Stimulated activated CD4-positive, alpha-beta T cell treated with anti-CD3 and anti-CD28 coated beads, Interleukin-12 subunit alpha, Interleukin-12 subunit beta, amount 100 ng/mL, for 48 hours (primary cell): Measurements from ENCODE around the gene NR5A2.

Experiments used
- DNase-seq, 3 donors: peaks; one replicate each; pipeline ENCODE4 v3.0.0-alpha.2; 2020; ENCODE audit warnings: low read depth in 2 of 3, low spot score in 1 of 3

NR5A2 gene

DNA sequence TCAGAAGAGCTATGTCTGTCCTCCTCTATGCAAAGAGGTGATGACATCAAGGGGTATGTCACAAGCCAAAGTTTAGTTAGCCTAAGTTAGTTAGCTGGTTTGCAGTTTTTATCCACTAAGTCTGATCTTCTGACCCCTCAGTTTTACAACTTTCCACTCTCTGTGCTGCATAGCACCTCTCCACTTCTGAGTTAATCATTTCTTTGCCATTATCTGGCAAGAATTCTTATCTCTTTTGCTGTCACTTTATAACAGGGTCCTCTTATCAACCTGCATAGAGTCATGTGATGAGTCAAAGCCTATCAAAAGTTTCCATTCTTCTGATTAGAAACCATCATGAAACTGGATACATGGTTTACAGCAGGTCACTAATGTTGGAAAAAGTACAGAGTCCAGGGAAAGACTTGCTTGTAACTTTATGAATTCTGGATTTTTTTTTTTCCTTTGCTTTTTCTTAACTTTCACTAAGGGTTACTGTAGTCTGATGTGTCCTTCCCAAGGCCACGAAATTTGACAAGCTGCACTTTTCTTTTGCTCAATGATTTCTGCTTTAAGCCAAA lies at the start of gene NR5A2:
Gene NR5A2 (plus strand): TSS at position 447 of the 560 bp plus-strand sequence. CDS start 138 bp downstream, outside the sequence.
- no peak for DNase-seq

DNA sequence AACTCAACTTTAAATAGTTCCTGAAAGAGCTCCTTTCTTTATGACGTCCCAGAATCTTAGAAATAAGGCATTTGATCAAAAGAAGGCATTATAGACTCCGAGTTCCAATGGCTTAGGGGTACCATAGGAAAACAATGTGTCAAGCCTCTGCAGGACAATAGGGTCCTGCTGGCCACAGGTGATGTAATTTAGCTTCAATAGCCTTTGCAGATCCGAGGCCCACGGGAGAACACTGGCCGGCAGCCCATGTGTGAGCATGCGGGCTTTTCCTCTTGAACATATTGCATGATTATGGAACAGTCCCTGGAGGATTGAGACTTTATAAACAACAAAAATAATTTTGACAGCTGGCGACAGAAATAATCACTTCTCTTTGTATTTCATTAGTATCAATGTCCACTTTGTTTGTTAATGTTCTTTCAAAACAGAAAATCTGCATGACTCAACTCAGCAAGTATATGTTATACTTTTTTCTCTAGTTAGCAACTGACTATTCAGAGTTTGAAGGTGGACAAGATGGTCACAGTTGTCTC lies 49.0 kb upstream of the NR5A2 start:
- no peak for DNase-seq

DNA sequence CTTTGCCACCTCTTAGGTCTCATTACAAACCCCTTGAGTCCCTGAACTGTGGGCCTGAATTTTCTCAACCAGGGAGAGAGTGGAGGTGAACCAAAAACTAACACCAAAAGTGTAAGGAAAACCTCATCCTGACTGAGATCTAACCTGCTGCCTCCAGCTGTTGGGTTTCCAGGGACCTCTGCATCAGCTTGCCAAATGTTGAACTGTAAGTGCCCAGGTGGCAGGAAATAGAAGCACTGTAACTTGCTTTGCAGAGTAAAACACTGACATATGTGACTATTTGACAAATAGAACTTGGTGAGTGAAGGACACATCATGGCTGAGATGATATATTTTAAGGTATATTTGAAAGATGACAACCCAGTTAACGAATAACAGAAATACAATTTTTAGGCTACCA lies 48.4 kb upstream of the NR5A2 start:
- no peak for DNase-seq

DNA sequence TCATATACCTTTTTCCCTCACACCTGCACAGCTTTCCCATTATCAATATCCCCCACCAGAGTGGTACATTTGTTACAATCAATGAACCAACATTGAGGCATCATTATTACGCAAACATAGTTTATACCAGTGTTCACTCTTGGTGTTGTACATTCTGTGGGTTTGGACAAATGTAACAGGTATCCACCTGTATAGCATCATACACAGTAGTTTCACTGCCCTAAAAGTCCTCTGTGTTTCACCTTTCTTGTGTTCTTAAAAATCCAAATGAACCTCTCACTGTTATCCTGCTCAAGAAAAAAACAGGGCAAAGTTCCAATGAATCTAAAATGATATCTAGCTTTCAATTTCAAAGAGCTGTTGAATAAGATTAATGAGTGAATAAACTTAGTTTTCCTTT lies 45.9 kb upstream of the NR5A2 start:
- DNase-seq = no peak

DNA sequence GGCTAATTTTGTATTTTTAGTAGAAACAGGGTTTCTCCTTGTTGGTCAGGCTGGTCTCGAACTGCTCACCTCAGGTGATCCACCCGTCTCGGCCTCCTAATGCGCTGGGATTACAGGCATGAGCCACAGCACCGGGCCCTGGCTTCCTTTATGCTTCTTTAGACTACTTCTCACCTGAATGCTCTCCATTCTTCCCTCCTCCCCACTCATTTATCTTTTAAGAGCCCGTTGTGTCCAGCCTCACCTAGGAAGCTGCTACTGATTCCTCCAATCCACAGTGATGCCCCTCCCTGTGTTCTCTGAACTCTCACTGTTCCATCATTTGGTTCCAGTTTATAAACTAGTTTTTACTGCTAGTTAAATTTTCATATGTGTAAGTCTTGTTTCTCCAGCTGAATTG lies 44.9 kb upstream of the NR5A2 start:
- DNase-seq = no peak

DNA sequence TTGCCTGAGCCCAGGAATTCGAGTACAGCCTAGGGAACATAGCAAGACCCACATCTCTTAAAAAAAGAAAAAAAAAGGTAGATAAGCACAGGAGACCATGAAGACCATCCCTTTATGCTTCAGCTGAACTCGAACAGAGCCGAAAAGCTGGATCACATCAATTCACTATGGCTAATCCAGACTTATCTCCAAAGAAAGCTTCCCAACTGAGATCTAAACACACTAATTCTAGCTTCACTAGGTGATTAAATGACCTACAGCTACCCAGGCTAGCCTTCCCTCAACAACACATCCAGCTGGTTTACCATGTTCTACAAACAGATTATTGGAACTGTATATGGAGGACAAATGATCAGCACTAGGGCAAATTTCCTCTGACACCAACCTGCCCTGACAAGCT lies 44.0 kb upstream of the NR5A2 start:
- no peak for DNase-seq

DNA sequence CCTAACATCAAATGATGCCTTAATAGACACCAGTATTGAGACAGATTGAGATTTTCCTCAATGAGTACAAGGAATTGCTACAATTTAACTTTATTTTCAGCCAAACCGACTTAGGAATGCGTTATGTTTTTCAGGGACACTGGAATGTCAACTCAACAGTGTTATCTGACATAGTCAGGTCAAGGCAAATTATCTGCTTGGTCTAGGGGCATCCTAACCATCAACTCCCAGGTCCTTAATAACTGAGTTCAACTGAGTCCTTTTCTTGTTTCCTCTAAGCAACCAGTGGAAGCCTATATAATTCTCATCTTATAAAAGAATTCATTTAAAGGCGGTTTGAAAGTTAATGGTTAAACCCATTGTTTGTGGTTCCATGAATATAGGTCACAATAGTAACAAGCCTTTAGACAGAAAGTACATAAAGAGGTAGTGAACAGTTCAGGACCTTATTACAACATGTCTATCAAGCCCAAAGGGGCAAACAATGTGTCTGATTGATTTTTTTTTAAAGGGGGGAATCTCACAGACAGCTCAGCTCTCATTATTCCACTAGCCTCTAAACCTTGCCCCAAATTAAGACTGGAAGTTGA lies 32.3 kb upstream of the NR5A2 start:
- DNase-seq = no peak

DNA sequence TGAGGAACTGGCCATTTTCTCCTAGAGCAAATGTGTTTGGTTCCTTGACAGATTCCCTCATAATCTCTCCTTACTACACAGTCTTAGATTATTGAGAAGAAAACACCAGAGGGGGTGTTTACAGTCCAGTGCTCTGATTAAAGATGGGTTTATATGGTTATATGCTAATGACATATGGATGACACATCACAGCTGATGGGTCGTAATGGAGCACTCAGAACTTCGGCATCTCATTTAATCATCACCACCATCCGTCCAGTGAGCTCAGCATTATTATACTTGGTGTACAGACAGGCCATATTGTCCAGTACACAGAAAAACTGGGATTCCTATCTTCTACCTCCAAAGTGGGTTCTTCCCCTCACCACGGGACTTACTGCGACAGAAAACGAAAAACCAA lies 22.3 kb upstream of the NR5A2 start:
- no peak for DNase-seq

DNA sequence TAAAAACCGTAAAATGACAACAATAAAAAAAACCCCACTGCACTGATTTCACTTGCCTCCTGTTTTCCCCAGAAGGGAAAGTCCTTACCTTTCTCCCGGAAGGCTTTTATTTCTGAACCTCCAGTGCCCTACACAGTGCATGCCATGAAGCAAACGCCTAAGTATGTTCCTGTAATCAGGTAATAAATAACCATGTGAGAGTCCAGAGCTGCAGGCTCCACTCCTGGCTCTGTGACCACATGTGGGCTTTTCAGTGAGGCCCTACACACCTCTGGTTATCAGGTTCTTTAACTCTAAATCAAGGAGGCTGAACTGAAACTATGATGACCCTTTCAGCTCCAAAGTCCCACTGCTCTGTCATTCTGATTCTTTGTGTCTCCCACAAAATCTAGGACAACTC lies 20.8 kb upstream of the NR5A2 start:
- DNase-seq = no peak

DNA sequence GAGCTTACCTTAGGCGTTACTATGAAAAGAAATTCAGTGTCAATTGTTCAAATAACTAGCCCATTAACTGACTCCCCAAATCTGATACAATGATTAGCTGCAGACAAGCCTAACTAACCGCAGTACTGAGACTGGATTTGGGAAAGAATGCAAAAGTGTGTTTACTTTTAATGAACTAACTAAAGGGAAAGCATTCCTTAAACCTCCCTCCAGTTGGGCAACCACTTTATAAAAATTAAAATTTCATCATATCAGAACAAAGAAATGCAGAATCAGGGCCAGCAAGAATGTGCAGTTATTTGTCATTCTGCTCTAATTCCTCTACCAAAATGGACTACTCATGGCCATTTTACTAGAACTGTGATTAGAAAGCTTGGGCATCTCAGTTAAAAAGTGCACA lies 11.7 kb upstream of the NR5A2 start:
- DNase-seq = no peak

DNA sequence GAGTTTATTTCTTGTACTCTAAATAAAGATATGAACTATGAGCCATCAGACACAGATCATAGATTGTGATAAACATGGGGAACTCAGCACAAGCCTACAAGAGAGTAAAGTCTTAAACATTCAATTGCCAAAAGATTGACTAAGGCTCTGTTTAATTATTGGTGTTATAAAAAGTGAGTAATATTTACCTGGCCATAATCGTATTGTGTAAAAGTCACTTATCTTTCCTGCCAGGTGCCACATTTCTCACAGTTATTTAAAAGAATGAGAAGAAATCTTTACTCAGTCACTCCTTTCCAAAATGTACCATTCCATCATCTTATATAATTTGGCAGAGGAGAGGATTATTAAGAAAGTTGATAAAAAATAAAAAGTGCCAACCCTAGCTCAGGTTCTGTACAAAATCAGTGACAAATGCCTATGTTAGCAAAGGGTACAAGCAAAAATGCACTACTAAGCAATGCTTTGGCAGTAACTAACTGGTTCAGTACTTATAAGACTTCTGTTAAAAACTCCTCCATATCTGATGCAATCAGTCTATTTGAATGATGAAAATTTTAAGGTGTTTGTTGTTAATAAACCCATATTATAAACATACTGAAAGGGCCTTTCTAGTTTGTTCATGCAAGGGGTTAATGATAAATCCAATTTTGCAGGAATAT lies 5.8 kb upstream of the NR5A2 start:
- no peak for DNase-seq

DNA sequence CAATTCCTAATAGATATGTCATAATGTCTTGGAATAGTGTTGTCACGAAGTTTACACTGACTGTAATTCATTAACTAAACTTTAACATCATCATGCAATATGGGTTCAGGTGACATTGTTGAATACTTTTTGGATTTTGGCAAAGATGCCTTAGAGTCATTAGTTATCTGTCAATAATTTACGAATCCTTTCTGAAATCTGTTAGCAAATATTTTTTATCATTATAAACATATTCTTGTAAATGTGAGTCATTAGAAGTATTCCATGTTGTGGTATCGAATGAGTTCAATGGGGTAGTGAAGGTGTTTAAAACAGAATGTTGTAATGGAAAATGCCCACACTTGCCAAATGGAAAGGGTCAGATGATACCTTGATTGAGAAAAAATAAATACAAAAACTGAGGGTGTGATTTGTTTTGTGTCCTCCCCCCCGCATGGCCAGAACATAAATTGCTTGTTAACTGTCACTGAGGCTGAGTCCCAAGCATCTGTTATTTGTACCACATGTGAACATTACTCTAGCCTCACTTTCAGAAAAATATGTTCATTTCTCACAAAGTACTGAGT lies 5.2 kb upstream of the NR5A2 start:
- no peak for DNase-seq

DNA sequence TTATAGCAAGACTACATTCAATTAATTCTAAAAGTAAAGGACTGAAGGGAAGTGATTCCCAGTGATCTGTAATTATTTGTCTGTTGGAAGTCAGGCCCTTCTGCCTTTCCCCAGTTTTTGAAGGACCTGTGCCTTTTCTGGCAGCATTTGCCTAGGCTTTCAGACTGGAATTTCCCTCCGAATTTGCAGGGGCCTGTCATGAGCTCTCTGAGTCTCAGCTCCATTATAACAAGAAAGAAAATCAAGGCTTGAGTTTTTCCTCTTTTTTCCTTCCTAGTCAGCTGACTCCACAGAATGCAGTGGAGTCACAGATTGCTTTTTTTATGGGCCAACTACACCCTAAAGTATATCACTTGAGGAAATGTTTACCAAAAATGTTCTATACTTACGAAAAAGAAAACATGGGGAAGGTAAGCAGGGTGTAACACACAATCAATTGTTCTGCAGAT lies 1.1 kb downstream of the NR5A2 start:
- no peak for DNase-seq

DNA sequence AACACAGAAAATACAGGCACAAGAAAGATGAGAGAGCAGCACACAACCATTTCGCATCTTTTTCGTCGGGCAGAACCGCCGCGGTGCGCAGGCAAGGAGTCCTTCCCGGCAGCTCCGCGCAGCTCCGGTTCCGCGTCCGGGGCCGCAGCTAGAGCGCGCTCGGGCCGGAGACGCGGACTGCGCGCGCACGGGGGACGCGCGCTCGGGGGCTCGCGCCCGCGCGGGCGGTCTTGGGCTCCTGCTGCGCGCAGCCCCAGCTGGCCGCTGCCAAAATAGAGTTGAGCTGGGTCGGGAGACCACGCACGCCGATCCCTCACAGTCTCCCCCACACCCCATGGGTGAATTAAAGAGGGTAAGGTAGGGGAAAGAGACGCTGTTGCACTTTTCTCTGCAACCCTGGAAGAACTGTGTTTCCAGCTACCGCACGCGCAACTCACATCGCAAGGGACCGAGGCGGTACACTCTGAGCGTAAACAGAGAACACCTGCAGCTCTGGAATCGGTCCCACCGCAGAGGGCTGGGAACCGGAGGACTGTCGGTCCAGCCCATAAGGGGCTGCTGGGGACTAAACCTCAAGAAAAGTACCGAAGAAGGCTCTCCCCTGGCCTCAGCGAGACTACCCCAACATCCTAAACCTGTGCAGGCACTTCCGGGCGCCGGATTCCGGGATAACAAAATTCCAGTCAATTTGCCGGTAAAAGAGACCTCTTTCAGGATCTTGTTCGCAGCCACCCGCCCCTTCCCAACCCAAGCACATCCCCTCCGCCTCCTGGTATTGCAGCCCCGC lies 1.7 kb downstream of the NR5A2 start:
- no peak for DNase-seq

DNA sequence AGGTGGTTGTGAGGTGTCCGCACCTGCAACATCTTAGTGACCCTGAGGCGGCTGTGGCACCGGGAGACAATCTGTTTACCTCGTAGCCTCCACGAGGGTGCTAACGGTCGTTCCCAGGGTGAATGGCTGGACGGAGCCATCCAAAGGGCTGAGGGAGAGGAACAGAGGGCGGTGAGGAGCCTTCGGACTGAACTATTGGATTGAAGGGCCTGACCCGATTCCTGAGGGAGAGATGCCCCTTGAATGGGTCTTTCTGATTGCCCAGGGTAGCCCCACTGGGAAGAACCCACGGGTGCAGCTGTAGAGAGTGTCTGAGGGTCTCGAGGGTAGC lies 2.3 kb downstream of the NR5A2 start:
- DNase-seq = no peak

DNA sequence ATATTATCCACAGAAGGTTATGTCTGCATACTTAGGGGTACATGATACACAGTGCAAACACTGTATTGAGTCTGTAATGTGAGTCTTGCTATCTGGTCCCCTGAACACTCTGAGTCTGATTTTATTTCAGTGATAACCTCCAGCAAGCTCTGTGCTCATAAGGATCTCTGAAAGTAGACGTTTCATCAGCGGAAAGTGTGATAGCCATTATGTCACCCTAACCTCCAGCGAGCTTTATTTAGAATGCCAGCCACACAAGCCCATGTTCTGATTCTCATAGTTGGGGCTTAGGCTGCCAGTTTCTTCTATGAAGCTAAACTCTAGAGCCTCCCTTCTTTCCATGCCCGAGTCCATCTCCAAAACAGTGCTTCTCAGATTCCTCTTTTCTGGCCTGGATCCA lies 3.3 kb downstream of the NR5A2 start:
- no peak for DNase-seq

DNA sequence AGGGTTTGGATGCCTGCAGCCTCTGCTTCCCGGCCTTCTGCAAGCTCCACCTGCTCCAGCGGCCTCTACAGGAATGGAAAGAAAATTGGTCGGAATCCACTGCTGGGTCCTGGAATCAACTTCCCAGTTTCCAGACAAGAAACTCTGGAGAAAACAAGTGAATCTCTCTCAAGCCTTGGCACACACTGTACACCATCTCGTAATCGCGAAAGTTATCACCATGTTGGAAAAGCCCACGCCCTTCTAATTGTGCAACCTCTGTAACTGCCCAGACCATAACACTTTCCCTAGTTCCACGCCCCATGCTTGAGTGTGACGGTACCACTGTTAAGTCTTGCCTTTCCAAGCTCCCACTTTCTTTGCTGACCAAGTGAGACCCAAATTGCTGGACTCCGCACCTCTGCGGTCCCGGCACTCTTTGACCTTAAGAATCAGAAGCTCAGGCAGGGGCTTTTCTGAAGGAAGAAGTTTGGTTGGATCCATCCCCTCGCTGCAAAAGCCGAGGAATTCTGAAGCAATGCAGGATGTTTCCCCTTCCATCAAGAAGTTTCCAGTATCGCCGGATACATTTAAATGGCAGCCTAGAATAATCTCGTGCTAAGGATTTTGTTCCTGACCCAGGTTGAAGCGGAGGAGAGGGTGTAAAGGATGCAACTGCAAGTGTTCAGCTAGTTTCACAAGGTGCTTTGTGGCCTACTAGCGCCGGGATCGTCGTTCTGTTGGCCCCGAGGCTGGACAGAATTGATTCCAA lies 6.2 kb downstream of the NR5A2 start:
- DNase-seq = no peak

DNA sequence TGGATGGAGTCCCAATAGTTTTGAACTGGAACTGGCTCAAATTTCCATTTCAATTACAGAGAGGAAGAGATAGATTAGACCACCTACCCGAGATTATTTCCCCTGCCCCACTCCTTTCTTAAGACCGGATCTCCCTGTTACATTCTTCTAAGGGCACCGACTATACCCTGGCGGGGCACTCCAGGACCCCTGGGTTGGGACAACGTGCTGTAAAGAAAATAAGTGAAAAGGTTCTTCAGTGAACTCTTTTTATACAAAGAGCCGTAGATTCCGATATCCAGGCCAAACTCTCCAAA lies 6.7 kb downstream of the NR5A2 start:
- DNase-seq = no peak

DNA sequence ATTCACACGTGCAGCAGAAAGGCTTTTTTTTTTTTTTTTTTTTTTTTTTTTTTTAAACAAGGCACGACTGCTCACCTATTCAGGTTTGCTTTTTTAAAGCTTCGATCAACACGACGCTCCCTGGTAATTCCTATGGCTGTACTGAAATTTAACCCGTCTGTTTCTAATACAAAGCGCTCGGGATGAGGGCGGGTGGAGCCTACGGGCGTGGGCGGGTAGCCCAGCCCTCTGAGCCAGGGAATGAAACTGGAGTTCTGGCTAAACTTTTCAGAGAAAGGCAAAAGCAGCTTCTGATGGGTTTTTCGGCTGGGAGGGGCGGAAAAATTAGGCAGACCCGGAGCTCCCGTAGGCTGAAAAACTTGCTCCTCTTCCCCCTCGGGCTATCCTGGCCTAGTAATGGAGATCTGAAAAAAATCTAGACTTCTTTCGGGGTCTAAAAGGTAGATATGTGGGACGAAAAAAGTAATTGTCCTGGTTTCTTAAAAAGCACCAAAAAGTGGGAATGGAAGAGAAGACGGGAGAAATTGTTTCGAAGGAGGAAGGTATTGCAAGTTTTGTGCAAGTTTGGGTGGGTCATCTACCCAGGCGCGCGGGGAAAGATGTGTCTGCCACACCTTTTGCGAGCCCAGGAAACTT lies 7.4 kb downstream of the NR5A2 start:
- DNase-seq = no peak

DNA sequence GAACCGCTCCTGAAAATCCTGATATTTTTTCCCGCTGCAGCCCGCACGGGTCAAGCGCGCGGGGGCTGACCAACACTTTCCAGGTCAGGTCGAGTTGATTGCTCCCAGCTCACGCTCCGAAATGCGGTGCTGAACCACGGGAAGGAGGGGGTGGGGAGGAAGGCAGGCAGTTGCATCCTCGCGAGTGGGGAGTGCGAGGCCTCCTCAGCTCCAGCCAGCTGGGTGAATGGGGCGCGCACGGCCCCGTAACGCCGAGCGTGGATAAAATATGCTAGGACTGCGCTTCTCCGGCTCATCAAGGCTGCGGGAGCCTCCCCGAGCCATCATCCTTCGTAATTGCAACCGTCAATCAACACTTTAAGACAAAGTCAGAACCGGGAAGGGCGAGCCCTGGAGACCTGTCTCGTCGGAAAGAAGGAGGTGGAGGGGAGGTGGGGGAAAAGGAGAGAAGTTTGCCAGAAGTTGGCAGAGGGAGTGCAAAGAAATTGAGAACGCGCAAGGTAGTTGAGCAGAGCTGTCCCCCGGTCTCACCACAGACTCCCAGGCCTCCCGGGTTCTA lies 8.0 kb downstream of the NR5A2 start:
- no peak for DNase-seq
